HepG2 (cell line): Measurements from ENCODE around the gene TBCE.

Experiments used
- CTCF ChIP-seq: sonication (generic); formaldehyde crosslinking; IDR thresholded peaks from 2 replicates; pipeline ENCODE4 v1.5.0; 2020; ENCODE audit warnings: mild to moderate bottlenecking, missing genetic modification reagents, moderate library complexity
- DPF2 ChIP-seq: sonication (generic); formaldehyde crosslinking; IDR thresholded peaks from 2 replicates; pipeline ENCODE4 v1.4.0; 2020; ENCODE audit warnings: mild to moderate bottlenecking, low read depth, missing genetic modification reagents, borderline replicate concordance
- HOXA7 ChIP-seq: sonication (generic); formaldehyde crosslinking; IDR thresholded peaks from 2 replicates; pipeline ENCODE4 v1.8.1; 2022; ENCODE audit warnings: mild to moderate bottlenecking, missing genetic modification reagents, moderate library complexity
- IKZF1 ChIP-seq: fragments of 450-650 bp; IDR thresholded peaks from 2 replicates; pipeline ENCODE4 v1.7.1; 2016

- TF ChIP-seq IKZF1 = no peak
- no peak for TF ChIP-seq HOXA7 (CRISPR knock-in tag)
- no peak for TF ChIP-seq CTCF
- no peak for TF ChIP-seq DPF2 (CRISPR knock-in tag)
Measured at GRCh38 chr1:235421751-235422150, 54.5 kb downstream of the TBCE start.
